ENCODE measurements around the gene PXMP2.

GRCh38 chr12:132647858-132648257 lies 39.5 kb upstream of the PXMP2 start:
- no peak for TF ChIP-seq POLR2A (IDR thresholded peaks at IDR 0.05)
- TF ChIP-seq, protein P1, sequence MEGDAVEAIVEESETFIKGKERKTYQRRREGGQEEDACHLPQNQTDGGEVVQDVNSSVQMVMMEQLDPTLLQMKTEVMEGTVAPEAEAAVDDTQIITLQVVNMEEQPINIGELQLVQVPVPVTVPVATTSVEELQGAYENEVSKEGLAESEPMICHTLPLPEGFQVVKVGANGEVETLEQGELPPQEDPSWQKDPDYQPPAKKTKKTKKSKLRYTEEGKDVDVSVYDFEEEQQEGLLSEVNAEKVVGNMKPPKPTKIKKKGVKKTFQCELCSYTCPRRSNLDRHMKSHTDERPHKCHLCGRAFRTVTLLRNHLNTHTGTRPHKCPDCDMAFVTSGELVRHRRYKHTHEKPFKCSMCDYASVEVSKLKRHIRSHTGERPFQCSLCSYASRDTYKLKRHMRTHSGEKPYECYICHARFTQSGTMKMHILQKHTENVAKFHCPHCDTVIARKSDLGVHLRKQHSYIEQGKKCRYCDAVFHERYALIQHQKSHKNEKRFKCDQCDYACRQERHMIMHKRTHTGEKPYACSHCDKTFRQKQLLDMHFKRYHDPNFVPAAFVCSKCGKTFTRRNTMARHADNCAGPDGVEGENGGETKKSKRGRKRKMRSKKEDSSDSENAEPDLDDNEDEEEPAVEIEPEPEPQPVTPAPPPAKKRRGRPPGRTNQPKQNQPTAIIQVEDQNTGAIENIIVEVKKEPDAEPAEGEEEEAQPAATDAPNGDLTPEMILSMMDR (IDR thresholded peaks at IDR 0.05) = no peak
